ENCODE data around the gene CORO1C. TPM values are rescaled to one million over a fixed set of nuclear protein-coding genes. Genes with fewer than 3 reads are reported as not detected.

The CORO1C gene
- total RNA-seq, 1 experiment from 2014 or later: 138 TPM

GRCh38 chr12:108642899-108643654 lies 88.2 kb downstream of the CORO1C start:
- no TSS peak for BruUV-seq (replicated peaks)

More at GRCh38 chr12:108642899-108643654, 88.2 kb downstream of the CORO1C start:
- H3K4me2 ChIP-seq (ENCODE audit: low read length): peak overlapping the region; percentile 65; the same call in 1 of the 2 replicates
- H3K4me1 ChIP-seq (ENCODE audit: control insufficient read depth in 1 of 2, insufficient read depth in 2 of 2, low read length in 2 of 2): peaks cover 65 to 88% of the 10 kb centered on the region in 2 experiments
- H2AFZ ChIP-seq (ENCODE audit: low read depth, low read length, poor library complexity, severe bottlenecking): no peak overlapping the region
- POLR2A ChIA-PET: no interaction called here
- peak overlapping the region; percentile 49; the same call in 1 of the 2 replicates for H3K27ac ChIP-seq (ENCODE audit: low read depth, low read length)
- RAD21 ChIA-PET (ENCODE audit: low non-redundant PET in 1 of 2, low total read pairs in 2 of 2, uncharacterized antibody in 2 of 2, unreplicated experiment in 2 of 2): interaction anchor here in 1 of 2 experiments (0.7 kb wide), 1 partner anchor 44 kb away, joined by 6 read pairs; no protein-coding TSS in a partner anchor
- CTCF ChIA-PET: interaction anchor here (1.5 kb wide), 1 partner anchor 25 kb away, joined by 4 read pairs; no protein-coding TSS in a partner anchor
- intact Hi-C loops (cut with micrococcal nuclease): no loop called here
- ATAC-seq (no peak), DNase-seq (ENCODE audit: low read depth, low spot score) (no peak)
- no peaks in the 10 kb centered on the region for H3K27me3 ChIP-seq (ENCODE audit: insufficient read depth, low read length)
- H3K79me2 ChIP-seq (ENCODE audit: insufficient read depth, low read length): no peaks in the 10 kb centered on the region
- H3K9ac ChIP-seq (ENCODE audit: low read length): no peak overlapping the region
- no peaks in the 10 kb centered on the region for H4K20me1 ChIP-seq (ENCODE audit: insufficient read depth)
- H3K9me2 ChIP-seq (ENCODE audit: insufficient read depth): no peaks in the 10 kb centered on the region
- no peaks in the 10 kb centered on the region for H3K9me3 ChIP-seq (ENCODE audit: control insufficient read depth in 1 of 2, insufficient read depth in 1 of 2, low read depth in 1 of 2, low read length in 2 of 2)
- no peak overlapping the region for H3K4me3 ChIP-seq (replicated peaks in 1 of 2; ENCODE audit: low read depth in 1 of 2, low read length in 2 of 2)
- TF ChIP-seq EZH2 (IDR thresholded peaks at IDR 0.05) (no peak), EGR1 (IDR thresholded peaks at IDR 0.05; ENCODE audit: low read depth) (no peak), ZFX (IDR thresholded peaks at IDR 0.05) (no peak), SRF (IDR thresholded peaks at IDR 0.05; ENCODE audit: low read depth) (no peak), RAD21 (IDR thresholded peaks at IDR 0.05; ENCODE audit: low read depth) (no peak), CBX3 (IDR thresholded peaks at IDR 0.05; ENCODE audit: low read depth) (no peak), YY1 (IDR thresholded peaks at IDR 0.05; ENCODE audit: extremely low read depth, insufficient replicate concordance, low read depth, low read length) (no peak), POLR2A (IDR thresholded peaks at IDR 0.05; ENCODE audit: borderline replicate concordance, extremely low read depth, insufficient read depth, insufficient read length) (no peak), CTCF (IDR thresholded peaks at IDR 0.05 in 2 of 3, conservative IDR thresholded peaks at IDR 0.05 in 1 of 3; ENCODE audit: borderline replicate concordance in 1 of 3, insufficient read depth in 1 of 3, low read depth in 2 of 3, low read length in 2 of 3) (no peak), ATF3 (IDR thresholded peaks at IDR 0.05) (no peak)
- H3K36me3 ChIP-seq (ENCODE audit: control insufficient read depth in 1 of 2, insufficient read depth in 2 of 2, low read length in 2 of 2): peaks cover 0 to 10% of the 10 kb centered on the region in 2 experiments; a peak in 2 of 4 replicates

All from HCT116 (cell line).